Keratinocyte (primary cell): ENCODE data around the gene BTNL8. TPM values are rescaled to one million over a fixed set of nuclear protein-coding genes. Genes with fewer than 3 reads are reported as not detected.

Source experiments
- DNase-seq: peaks from one replicate; pipeline ENCODE4 v3.0.0-alpha.2; 2011; ENCODE audit warnings: low read depth, missing footprints, low spot score
- FAIRE-seq: peaks from 2 replicates; lab custom pipeline; 2011; peaks lifted over from hg19 to GRCh38; lab: Jason Lieb, UNC
- H2AFZ ChIP-seq: 2 replicates; pipeline ENCODE4 v1.6.0; 2012; ENCODE audit warnings: low read length, control low read depth, inconsistent platforms; ENCODE audit not compliant: control insufficient read depth
- H3K27ac ChIP-seq: 2 replicates; pipeline ENCODE4 v1.5.1; 2011; ENCODE audit warnings: low read length; ENCODE audit not compliant: control insufficient read depth, insufficient read depth
- H3K27me3 ChIP-seq: 3 replicates; pipeline ENCODE4 v1.6.0; 2011; ENCODE audit warnings: low read length; ENCODE audit not compliant: control insufficient read depth, insufficient read depth; ENCODE audit errors: extremely low read depth
- H3K36me3 ChIP-seq, 2 experiments: 2 replicates in 1 of 2; 3 replicates in 1 of 2; pipeline ENCODE4 v1.5.1; 2011; ENCODE audit warnings: low read length in 2 of 2, mild to moderate bottlenecking in 1 of 2; ENCODE audit not compliant: control insufficient read depth in 2 of 2, insufficient read depth in 2 of 2; ENCODE audit errors: extremely low read depth in 1 of 2
- H3K4me1 ChIP-seq: 3 replicates; pipeline ENCODE4 v1.5.1; 2011; ENCODE audit warnings: low read length; ENCODE audit not compliant: control insufficient read depth, insufficient read depth; ENCODE audit errors: extremely low read depth
- H3K4me2 ChIP-seq: 3 replicates; pipeline ENCODE4 v1.6.0; 2011; ENCODE audit warnings: low read depth, low read length; ENCODE audit not compliant: control insufficient read depth, insufficient read depth; ENCODE audit errors: extremely low read depth
- H3K4me3 ChIP-seq, 3 experiments: fragments of 200-600 bp in 1 of 3; sonication (generic) in 1 of 3; 2 replicates in 2 of 3; 3 replicates in 1 of 3; pipeline ENCODE4 v1.5.1; 2011 to 2016; ENCODE audit warnings: low read length in 3 of 3, mild to moderate bottlenecking in 3 of 3, control low read depth in 2 of 3, inconsistent platforms in 1 of 3, low read depth in 1 of 3, mixed read lengths in 1 of 3, mixed run types in 1 of 3, moderate library complexity in 1 of 3; ENCODE audit not compliant: control insufficient read depth in 2 of 3, insufficient read depth in 2 of 3; ENCODE audit errors: extremely low read depth in 1 of 3
- H3K79me2 ChIP-seq: 2 replicates; pipeline ENCODE4 v1.6.0; 2012; ENCODE audit warnings: low read length; ENCODE audit not compliant: control insufficient read depth, insufficient read depth
- H3K9ac ChIP-seq: 3 replicates; pipeline ENCODE4 v1.6.0; 2011; ENCODE audit warnings: low read length; ENCODE audit not compliant: control insufficient read depth, insufficient read depth; ENCODE audit errors: extremely low read depth
- H3K9me1 ChIP-seq: 3 replicates; pipeline ENCODE4 v1.6.0; 2011; ENCODE audit warnings: low read length; ENCODE audit not compliant: control insufficient read depth, insufficient read depth; ENCODE audit errors: extremely low read depth
- H3K9me3 ChIP-seq: 2 replicates; pipeline ENCODE4 v1.5.1; 2012; ENCODE audit warnings: low read depth, low read length; ENCODE audit not compliant: control insufficient read depth
- H4K20me1 ChIP-seq: 3 replicates; pipeline ENCODE4 v1.6.0; 2011; ENCODE audit warnings: low read length; ENCODE audit not compliant: control insufficient read depth, insufficient read depth; ENCODE audit errors: extremely low read depth
- CTCF ChIP-seq, 3 experiments: IDR thresholded peaks in 1 of 3; conservative IDR thresholded peaks in 1 of 3; optimal IDR thresholded peaks in 1 of 3; 2 replicates in 2 of 3; 3 replicates in 1 of 3; pipeline versions ENCODE3 to v1.5.1; 2011; ENCODE audit warnings: low read length in 3 of 3, mild to moderate bottlenecking in 3 of 3, moderate library complexity in 2 of 3, control low read depth in 1 of 3, inconsistent platforms in 1 of 3; ENCODE audit not compliant: insufficient read depth in 2 of 3; ENCODE audit errors: extremely low read depth in 1 of 3
- EZH2 ChIP-seq: IDR thresholded peaks from one replicate; pipeline ENCODE4 v1.6.1; 2012; ENCODE audit warnings: inconsistent platforms, mild to moderate bottlenecking, low read length, moderate library complexity
- dilution Hi-C: fragments of 300-500 bp; cut with MboI; formaldehyde crosslinking; loops from one replicate; pipeline ENCODE4 v1.7.0; 2020; ENCODE audit warnings: low sequenced_read_pairs; ENCODE audit not compliant: extremely low pct_ligation_motif_present
- polyA minus RNA-seq, 3 experiments: library from RNA; depleted of rRNA, polyadenylated mRNA; stranded (reverse); fragments of >200 nt; gene quantifications; 1 replicate in 1 of 3; 2 replicates in 1 of 3; 3 replicates in 1 of 3; pipeline ENCODE4 v1.2.3, GENCODE V29; 2011
- polyA plus RNA-seq, 5 experiments: library from polyadenylated mRNA; depleted of rRNA in 3 of 5; stranded (reverse) in 3 of 5; stranded (forward) in 1 of 5; unstranded in 1 of 5; fragments of >200 nt; gene quantifications; 1 replicate in 1 of 5; 2 replicates in 3 of 5; 3 replicates in 1 of 5; pipeline versions ENCODE4 v1.2.1 to v1.2.3, GENCODE V29; 2011 to 2012; ENCODE audit warnings: missing spikeins in 2 of 5, low read depth in 1 of 5, low replicate concordance in 1 of 5

BTNL8 gene
- polyA plus RNA-seq = not detected in 3 replicates
- polyA plus RNA-seq (2011; ENCODE audit: low read depth) = not detected
- polyA plus RNA-seq (2011; cell fraction: cytosol; rRNA removed) = not detected in 2 replicates
- not detected in 2 replicates for polyA plus RNA-seq (2011; cell fraction: nucleus; rRNA removed)
- polyA plus RNA-seq (2012; ENCODE audit: low replicate concordance) = not detected in 2 replicates
- polyA minus RNA-seq = not detected in 3 replicates
- polyA minus RNA-seq (2011; cell fraction: cytosol; rRNA and poly(A)+ RNA removed) = not detected
- polyA minus RNA-seq (2011; cell fraction: nucleus; rRNA and poly(A)+ RNA removed) = not detected in 2 replicates

- no peaks in the 10 kb centered on the region for H3K9me1 ChIP-seq
- H3K79me2 ChIP-seq = no peaks in the 10 kb centered on the region
- H3K27ac ChIP-seq = no peak within 1 kb of the TSS
- H3K4me3 ChIP-seq = no peak within 1 kb of the TSS
- H3K36me3 ChIP-seq = no peaks in the 10 kb centered on the region
- no peak for TF ChIP-seq EZH2
- TF ChIP-seq CTCF (optimal IDR thresholded peaks at IDR 0.05 in 1 of 3, IDR thresholded peaks at IDR 0.05 in 1 of 3, conservative IDR thresholded peaks at IDR 0.05 in 1 of 3; ENCODE audit: extremely low read depth in 1 of 3, insufficient read depth in 2 of 3, low read length in 3 of 3) = no peak
- H3K9ac ChIP-seq = no peak within 1 kb of the TSS
- H3K9me3 ChIP-seq = no peaks in the 10 kb centered on the region
- H3K27me3 ChIP-seq = no peaks in the 10 kb centered on the region
- dilution Hi-C loops = no loop called here
- H4K20me1 ChIP-seq = no peaks in the 10 kb centered on the region
- FAIRE-seq (no peak), DNase-seq (no peak)
- H3K4me2 ChIP-seq = no peak within 1 kb of the TSS
- no peak within 1 kb of the TSS for H2AFZ ChIP-seq
- no peaks in the 10 kb centered on the region for H3K4me1 ChIP-seq
Measured at GRCh38 chr5:180898621-180899246, at the start of gene BTNL8. Gene BTNL8, plus strand, starts transcription at chr5:180899159. Its CDS starts 152 bp downstream, at chr5:180899311.

DNA sequence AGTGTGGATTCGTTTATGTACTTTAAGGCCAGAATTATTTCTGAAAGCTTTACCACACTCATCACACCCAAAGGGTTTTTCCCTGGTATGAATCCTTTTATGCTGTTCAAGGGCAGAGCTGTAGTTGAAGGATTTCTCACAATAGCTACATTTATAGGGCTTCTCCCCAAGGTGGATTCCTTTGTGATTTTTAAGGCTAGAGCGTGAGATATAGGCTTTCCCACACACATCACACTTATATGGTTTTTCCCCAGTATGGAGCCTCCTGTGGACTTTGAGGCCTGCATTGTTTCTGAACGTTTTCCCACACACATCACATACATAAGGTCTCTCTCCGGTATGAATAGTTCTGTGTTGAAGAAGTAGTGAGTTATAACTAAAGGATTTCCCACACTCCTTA is 49.1 kb upstream of the BTNL8 start:
- Histone ChIP-seq H3K4me3 (no peak overlapping the region), H2AFZ (no peak overlapping the region), H4K20me1 (no peaks in the 10 kb centered on the region), H3K9ac (no peak overlapping the region), H3K27me3 (no peaks in the 10 kb centered on the region), H3K27ac (no peak overlapping the region), H3K79me2 (no peaks in the 10 kb centered on the region), H3K4me1 (no peaks in the 10 kb centered on the region), H3K36me3 (peaks cover 20 to 21% of the 10 kb centered on the region in 2 experiments), H3K4me2 (no peak overlapping the region), H3K9me1 (no peaks in the 10 kb centered on the region), H3K9me3 (peaks cover 10% of the 10 kb centered on the region)
- TF ChIP-seq CTCF (optimal IDR thresholded peaks at IDR 0.05 in 1 of 3, IDR thresholded peaks at IDR 0.05 in 1 of 3, conservative IDR thresholded peaks at IDR 0.05 in 1 of 3; ENCODE audit: extremely low read depth in 1 of 3, insufficient read depth in 2 of 3, low read length in 3 of 3) (no peak), EZH2 (no peak)
- FAIRE-seq (no peak), DNase-seq (no peak)
- dilution Hi-C loops = no loop called here
